Frontal cortex (tissue), 4 donors: ENCODE measurements around the gene DPP8. TPM values are rescaled to one million over a fixed set of nuclear protein-coding genes. Genes with fewer than 3 reads are reported as not detected.

Experiments
- DNase-seq, 2 donors: peaks; one replicate each; pipeline ENCODE4 v3.0.0; 2012; ENCODE audit warnings: low spot score in 2 of 2
- FAIRE-seq: peaks from 2 replicates; lab custom pipeline; 2012; peaks lifted over from hg19 to GRCh38; lab: Jason Lieb, UNC
- small RNA-seq: library from RNA; depleted of rRNA; stranded (forward); fragments of <200 nt; gene quantifications from one replicate; pipeline ENCODE3, GENCODE V24; 2014
- total RNA-seq: library from RNA; depleted of rRNA; stranded (reverse); fragments of >200 nt; gene quantifications from one replicate; pipeline ENCODE4 v1.2.3, GENCODE V29; 2014
- donor health status: control.
- donor health status: control.
- donor health status: control.

DPP8 gene
- total RNA-seq, 1 donor from 2014 or later = 87.2 TPM

- DNase-seq (no peak), FAIRE-seq (no peak)
Measured at GRCh38 chr15:65393091-65393490, 124.4 kb downstream of the DPP8 start.

Small RNA genes lying within 50 kb of the gene (small RNA-seq; reads per million reads assigned to genes)
- gene AC105129.1 = not detected
- gene RF00019 = not detected
- not detected for gene RNU6-19P

Other genes with a start within 250 kb of the DPP8 start
- gene PARP16, start 230.8 kb downstream of the DPP8 start, total RNA-seq = 8.6 TPM
- gene RNU5A-1, start 221.6 kb downstream of the DPP8 start, total RNA-seq = not detected
- not detected for gene RNU5B-1, start 213.0 kb downstream of the DPP8 start, total RNA-seq
- 6.9 TPM for gene IGDCC3, start 139.7 kb downstream of the DPP8 start, total RNA-seq
- gene IGDCC4, start 94.7 kb downstream of the DPP8 start, total RNA-seq = 6.9 TPM
- gene HACD3, start 12.8 kb upstream of the DPP8 start, total RNA-seq = 128 TPM
- 17.5 TPM for gene INTS14, start 93.4 kb upstream of the DPP8 start, total RNA-seq
- gene SLC24A1, start 104.2 kb upstream of the DPP8 start, total RNA-seq = 1.6 TPM